ENCODE results near the gene CSNK2B. TPM values are rescaled to one million over a fixed set of nuclear protein-coding genes. Genes with fewer than 3 reads are reported as not detected.

Gene CSNK2B
- total and polyA plus RNA-seq, 9 of the 15 experiments (the other 6 are each of a cell fraction or from before 2014, with no cell fraction given), result 120 to 1,126 (median 529) TPM

DNA sequence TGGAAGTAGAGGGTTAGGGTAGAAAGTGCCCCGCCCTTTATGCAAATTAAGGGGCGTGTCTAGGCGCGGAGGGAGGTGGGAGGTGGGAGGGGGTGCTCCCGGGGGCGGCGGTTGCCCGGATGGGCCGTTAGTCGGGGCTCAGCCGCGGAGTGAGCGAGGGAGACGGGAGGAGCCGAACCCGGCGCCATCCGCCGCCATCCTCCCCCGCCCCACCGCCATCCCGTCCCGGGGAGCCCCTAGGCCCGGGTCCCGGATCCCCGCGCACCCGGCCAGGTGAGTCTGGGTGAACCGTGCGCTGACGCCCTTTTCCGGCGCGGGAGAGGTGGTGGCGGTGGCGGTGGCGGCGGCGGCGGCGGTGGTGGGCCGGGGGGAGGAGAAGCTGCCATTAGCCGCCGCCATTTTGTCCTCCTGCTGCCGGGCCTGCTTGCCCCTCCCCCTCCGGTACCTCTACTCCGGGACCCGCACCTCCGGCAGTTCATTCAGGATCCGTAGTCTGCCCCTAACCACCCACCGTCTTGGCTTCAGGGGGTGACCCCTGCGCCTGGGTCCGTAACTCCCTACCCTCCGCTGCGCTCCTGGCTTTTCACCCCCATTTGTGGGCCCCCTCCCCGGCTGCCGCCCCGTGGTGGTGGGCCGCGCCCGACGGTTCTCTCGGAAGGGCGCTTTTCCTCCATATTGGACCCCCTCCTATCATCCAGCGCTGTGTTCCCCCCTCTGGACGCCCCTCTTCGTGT lies 45.1 kb upstream of the CSNK2B start, which contains the start of gene PRRC2A (continued):
- TF ChIP-seq, protein P1, sequence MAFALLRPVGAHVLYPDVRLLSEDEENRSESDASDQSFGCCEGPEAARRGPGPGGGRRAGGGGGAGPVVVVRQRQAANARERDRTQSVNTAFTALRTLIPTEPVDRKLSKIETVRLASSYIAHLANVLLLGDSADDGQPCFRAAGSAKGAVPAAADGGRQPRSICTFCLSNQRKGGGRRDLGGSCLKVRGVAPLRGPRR (CRISPR knock-in tag; IDR thresholded peaks at IDR 0.05), result no peak
- TF ChIP-seq NFRKB (IDR thresholded peaks at IDR 0.05; ENCODE audit: low read depth), result peak; percentile 100
- no peak for TF ChIP-seq SRF (CRISPR knock-in tag; IDR thresholded peaks at IDR 0.05)

DNA sequence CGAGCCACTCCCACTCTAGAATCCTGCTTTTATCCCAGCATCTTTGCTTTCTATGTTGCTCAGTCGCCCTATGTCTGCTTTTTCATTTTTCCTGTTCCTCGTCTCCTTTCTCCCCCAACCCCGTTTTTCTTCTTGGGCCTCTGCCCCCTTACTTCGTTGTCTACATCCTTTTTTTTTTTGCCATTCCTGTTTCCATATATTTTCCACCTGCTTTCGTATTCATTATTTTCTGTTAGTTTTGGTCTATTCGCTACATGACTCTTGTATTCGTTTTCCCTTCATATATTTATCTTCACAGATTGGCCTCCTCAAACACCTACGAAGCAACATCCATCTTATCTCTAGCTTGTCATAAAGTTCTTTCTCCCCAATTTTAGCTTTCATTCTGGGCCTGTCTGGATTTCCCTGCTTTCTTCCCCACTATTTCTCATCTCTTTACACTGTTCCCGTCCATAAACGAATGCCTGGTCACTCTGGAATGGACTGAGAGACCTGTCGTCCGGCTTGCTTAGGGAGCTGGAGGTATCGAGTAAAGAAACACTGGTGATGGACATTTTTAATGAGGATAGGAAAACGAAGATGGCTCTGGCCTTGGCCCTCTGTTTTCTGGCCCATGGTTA lies 44.5 kb upstream of the CSNK2B start:
- H3K79me2 ChIP-seq (ENCODE audit: control insufficient read depth, insufficient read depth, low read length), result peaks cover 56% of the 10 kb centered on the region
- intact Hi-C loops (cut with micrococcal nuclease), result no loop called here
- H3K4me2 ChIP-seq (ENCODE audit: insufficient read depth, low read length), result peak overlapping the region; percentile 99
- H3K27me3 ChIP-seq (ENCODE audit: control insufficient read depth in 2 of 2, insufficient read depth in 2 of 2, low read length in 2 of 2), result no peaks in the 10 kb centered on the region
- TSS peak; percentile 62 for BruUV-seq (replicated peaks)
- peak overlapping the region; percentile 98 to 99 for H3K9ac ChIP-seq (ENCODE audit: insufficient read depth in 1 of 2, low read depth in 2 of 2, low read length in 2 of 2)
- ChIA-PET POLR2A (interaction anchor here (0.6 to 12.4 kb wide), 21 partner anchors 9 to 241 kb away, joined by 3 to 274 read pairs (median 4); partner anchors contain the start of genes APOM, BAG6, C6orf47 and DDX39B), CTCF (ENCODE audit: low intra/inter-chr PET ratio) (no interaction called here)
- H3K4me1 ChIP-seq (replicated peaks in 1 of 2; ENCODE audit: control insufficient read depth in 2 of 2, insufficient read depth in 2 of 2, low read length in 2 of 2), result peaks cover 13 to 25% of the 10 kb centered on the region in 2 experiments
- peak overlapping the region; percentile 96 for H3K4me3 ChIP-seq
- H3K27ac ChIP-seq (ENCODE audit: extremely low read depth, low read depth, low read length), result peak overlapping the region; percentile 98
- under 1% methylated on average over 15 of the region's 15 CpGs for WGBS (ENCODE audit: insufficient coverage, low coverage, missing lambda C conversion rate)
- peak overlapping the region; percentile 80 for H2AFZ ChIP-seq (ENCODE audit: low read depth, low read length)
- DNase-seq (ENCODE audit: extremely low read depth in 1 of 4, low spot score in 3 of 4), result no peak
- H4K20me1 ChIP-seq (replicated peaks; ENCODE audit: control insufficient read depth, insufficient read depth, low read length), result peaks cover 22% of the 10 kb centered on the region; the same call in 1 of the 2 replicates
- in situ Hi-C loops (cut with MboI), result no loop called here
- peaks cover 56% of the 10 kb centered on the region for H3K36me3 ChIP-seq (ENCODE audit: control insufficient read depth, insufficient read depth, low read length)
- ATAC-seq, result no peak
- no peaks in the 10 kb centered on the region for H3K9me3 ChIP-seq (replicated peaks; ENCODE audit: control insufficient read depth, insufficient read depth, low read depth, low read length)
- FAIRE-seq, result no peak
- peaks cover 12% of the 10 kb centered on the region for H3K9me1 ChIP-seq (ENCODE audit: control insufficient read depth, insufficient read depth, low read length)
- TF ChIP-seq SRSF1 (IDR thresholded peaks at IDR 0.05; ENCODE audit: low read depth, low read length), result no peak
- TF ChIP-seq RFX5 (IDR thresholded peaks at IDR 0.05; ENCODE audit: low read depth, low read length), result no peak
- no peak; the same call in 1 of the 2 replicates for TF ChIP-seq ZNF431 (CRISPR knock-in tag; IDR thresholded peaks at IDR 0.05)
- TF ChIP-seq SMARCE1 (IDR thresholded peaks at IDR 0.05), result peak; percentile 73; the same call in 1 of the 2 replicates
- no peak for TF ChIP-seq SP1 (CRISPR knock-in tag; IDR thresholded peaks at IDR 0.05)
- TF ChIP-seq, protein P2, sequence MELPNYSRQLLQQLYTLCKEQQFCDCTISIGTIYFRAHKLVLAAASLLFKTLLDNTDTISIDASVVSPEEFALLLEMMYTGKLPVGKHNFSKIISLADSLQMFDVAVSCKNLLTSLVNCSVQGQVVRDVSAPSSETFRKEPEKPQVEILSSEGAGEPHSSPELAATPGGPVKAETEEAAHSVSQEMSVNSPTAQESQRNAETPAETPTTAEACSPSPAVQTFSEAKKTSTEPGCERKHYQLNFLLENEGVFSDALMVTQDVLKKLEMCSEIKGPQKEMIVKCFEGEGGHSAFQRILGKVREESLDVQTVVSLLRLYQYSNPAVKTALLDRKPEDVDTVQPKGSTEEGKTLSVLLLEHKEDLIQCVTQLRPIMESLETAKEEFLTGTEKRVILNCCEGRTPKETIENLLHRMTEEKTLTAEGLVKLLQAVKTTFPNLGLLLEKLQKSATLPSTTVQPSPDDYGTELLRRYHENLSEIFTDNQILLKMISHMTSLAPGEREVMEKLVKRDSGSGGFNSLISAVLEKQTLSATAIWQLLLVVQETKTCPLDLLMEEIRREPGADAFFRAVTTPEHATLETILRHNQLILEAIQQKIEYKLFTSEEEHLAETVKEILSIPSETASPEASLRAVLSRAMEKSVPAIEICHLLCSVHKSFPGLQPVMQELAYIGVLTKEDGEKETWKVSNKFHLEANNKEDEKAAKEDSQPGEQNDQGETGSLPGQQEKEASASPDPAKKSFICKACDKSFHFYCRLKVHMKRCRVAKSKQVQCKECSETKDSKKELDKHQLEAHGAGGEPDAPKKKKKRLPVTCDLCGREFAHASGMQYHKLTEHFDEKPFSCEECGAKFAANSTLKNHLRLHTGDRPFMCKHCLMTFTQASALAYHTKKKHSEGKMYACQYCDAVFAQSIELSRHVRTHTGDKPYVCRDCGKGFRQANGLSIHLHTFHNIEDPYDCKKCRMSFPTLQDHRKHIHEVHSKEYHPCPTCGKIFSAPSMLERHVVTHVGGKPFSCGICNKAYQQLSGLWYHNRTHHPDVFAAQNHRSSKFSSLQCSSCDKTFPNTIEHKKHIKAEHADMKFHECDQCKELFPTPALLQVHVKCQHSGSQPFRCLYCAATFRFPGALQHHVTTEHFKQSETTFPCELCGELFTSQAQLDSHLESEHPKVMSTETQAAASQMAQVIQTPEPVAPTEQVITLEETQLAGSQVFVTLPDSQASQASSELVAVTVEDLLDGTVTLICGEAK (IDR thresholded peaks at IDR 0.05), result peak; percentile 79
- TF ChIP-seq, protein P2 (CRISPR knock-in tag; IDR thresholded peaks at IDR 0.05), result no peak
